Smooth muscle cell (in vitro differentiated cells): ENCODE data around the gene CARNS1. TPM values are rescaled to one million over a fixed set of nuclear protein-coding genes. Genes with fewer than 3 reads are reported as not detected.

ENCODE experiments used
- DNase-seq: peaks from one replicate; lab custom pipeline; 2025; ENCODE audit not compliant: unreplicated experiment; lab: John Stamatoyannopoulos, UW
- H2AFZ ChIP-seq: fragments of 200-600 bp; sonication (generic); 2 replicates; pipeline ENCODE4 v1.6.0; 2016; ENCODE audit warnings: antibody characterized with exemption, low read depth, mild to moderate bottlenecking
- H3F3A ChIP-seq: fragments of 200-600 bp; sonication (generic); 2 replicates; pipeline ENCODE4 v1.6.0; 2017; ENCODE audit warnings: antibody characterized with exemption, low read depth
- H3K27ac ChIP-seq: fragments of 200-600 bp; sonication (generic); 2 replicates; pipeline ENCODE4 v1.5.1; 2016; ENCODE audit warnings: low read depth, mild to moderate bottlenecking
- H3K27me3 ChIP-seq: fragments of 200-600 bp; sonication (generic); 2 replicates; pipeline ENCODE4 v1.6.1; 2016; ENCODE audit warnings: low read depth, mild to moderate bottlenecking
- H3K36me3 ChIP-seq: fragments of 200-600 bp; sonication (generic); 2 replicates; pipeline ENCODE4 v1.5.1; 2016; ENCODE audit warnings: low read depth
- H3K4me1 ChIP-seq: fragments of 200-600 bp; sonication (generic); 2 replicates; pipeline ENCODE4 v1.5.1; 2016; ENCODE audit warnings: low read depth
- H3K4me2 ChIP-seq: fragments of 200-600 bp; sonication (generic); 2 replicates; pipeline ENCODE4 v1.6.0; 2016; ENCODE audit warnings: mild to moderate bottlenecking
- H3K4me3 ChIP-seq: fragments of 200-600 bp; sonication (generic); 2 replicates; pipeline ENCODE4 v1.5.1; 2016; ENCODE audit warnings: mild to moderate bottlenecking
- H3K79me2 ChIP-seq: fragments of 200-600 bp; sonication (generic); 2 replicates; pipeline ENCODE4 v1.6.0; 2016; ENCODE audit warnings: low read depth, mild to moderate bottlenecking
- H3K9ac ChIP-seq: fragments of 200-600 bp; sonication (generic); 2 replicates; pipeline ENCODE4 v1.6.0; 2016; ENCODE audit warnings: low read depth
- H3K9me3 ChIP-seq: fragments of 200-600 bp; sonication (generic); replicated peaks from 2 replicates; pipeline ENCODE4 v1.5.1; 2016; ENCODE audit warnings: low read depth
- H4K20me1 ChIP-seq: fragments of 200-600 bp; sonication (generic); 2 replicates; pipeline ENCODE4 v1.6.0; 2016; ENCODE audit warnings: low read depth
- WGBS: methylation state at CpG from one replicate; pipeline ENCODE4 v1.1.7; 2016; ENCODE audit warnings: low lambda C conversion rate; 5-methylcytosine and 5-hydroxymethylcytosine counted together
- polyA plus RNA-seq: library from polyadenylated mRNA; unstranded; fragments of >200 nt; fragmentation: Nextera tagmentation; extraction: Ambion mirVana; gene quantifications from 2 replicates; pipeline ENCODE4 v1.2.1, GENCODE V29; 2016
- total RNA-seq: library from RNA; depleted of rRNA; stranded (reverse); fragments of >200 nt; gene quantifications from 2 replicates; pipeline ENCODE4 v1.2.3, GENCODE V29; 2014
- TF ChIP-seq, protein P1 (sequence below): fragments of 200-600 bp; sonication (generic); IDR thresholded peaks from 2 replicates; pipeline ENCODE4 v1.5.1; 2017; ENCODE audit warnings: borderline replicate concordance, mild to moderate bottlenecking, antibody characterized with exemption; ENCODE audit not compliant: insufficient read depth, poor library complexity, severe bottlenecking

Gene CARNS1
- total and polyA plus RNA-seq, 2 experiments from 2014 or later = 0.36 to 1.7 TPM

DNA sequence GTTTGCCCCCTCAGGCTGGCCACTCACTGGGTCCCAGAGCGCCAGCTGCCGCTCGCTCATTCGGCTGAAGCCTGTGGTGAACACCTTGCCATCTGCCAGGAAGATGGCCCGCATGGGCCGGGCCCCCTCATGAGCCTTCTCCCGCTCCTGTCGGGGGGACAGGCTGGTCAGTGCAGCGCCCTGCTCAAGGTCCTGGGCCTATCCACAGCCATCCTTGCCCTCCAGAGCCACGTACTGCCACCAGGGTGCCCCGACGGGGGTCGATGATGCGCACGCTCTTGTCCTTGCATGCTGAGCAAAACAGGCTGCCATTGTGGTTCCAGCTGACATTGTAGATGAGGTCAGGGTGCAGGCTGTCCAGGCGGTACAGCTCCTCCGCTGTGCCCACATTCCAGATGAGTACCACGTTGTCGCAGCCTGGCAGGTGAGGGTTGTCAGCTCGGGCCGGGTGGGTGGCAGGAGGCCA is 25.7 kb downstream of the CARNS1 start:
- H3K9ac ChIP-seq = no peak overlapping the region
- peaks cover 5% of the 10 kb centered on the region for H3K79me2 ChIP-seq
- no peaks in the 10 kb centered on the region for H3K9me3 ChIP-seq
- no peaks in the 10 kb centered on the region for H3K36me3 ChIP-seq
- H3K4me3 ChIP-seq = no peak overlapping the region
- H3K4me1 ChIP-seq = no peaks in the 10 kb centered on the region
- TF ChIP-seq, protein P1, sequence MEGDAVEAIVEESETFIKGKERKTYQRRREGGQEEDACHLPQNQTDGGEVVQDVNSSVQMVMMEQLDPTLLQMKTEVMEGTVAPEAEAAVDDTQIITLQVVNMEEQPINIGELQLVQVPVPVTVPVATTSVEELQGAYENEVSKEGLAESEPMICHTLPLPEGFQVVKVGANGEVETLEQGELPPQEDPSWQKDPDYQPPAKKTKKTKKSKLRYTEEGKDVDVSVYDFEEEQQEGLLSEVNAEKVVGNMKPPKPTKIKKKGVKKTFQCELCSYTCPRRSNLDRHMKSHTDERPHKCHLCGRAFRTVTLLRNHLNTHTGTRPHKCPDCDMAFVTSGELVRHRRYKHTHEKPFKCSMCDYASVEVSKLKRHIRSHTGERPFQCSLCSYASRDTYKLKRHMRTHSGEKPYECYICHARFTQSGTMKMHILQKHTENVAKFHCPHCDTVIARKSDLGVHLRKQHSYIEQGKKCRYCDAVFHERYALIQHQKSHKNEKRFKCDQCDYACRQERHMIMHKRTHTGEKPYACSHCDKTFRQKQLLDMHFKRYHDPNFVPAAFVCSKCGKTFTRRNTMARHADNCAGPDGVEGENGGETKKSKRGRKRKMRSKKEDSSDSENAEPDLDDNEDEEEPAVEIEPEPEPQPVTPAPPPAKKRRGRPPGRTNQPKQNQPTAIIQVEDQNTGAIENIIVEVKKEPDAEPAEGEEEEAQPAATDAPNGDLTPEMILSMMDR = no peak
- H3K4me2 ChIP-seq = no peak overlapping the region
- H3K27me3 ChIP-seq = no peaks in the 10 kb centered on the region
- H3K27ac ChIP-seq = no peak overlapping the region
- DNase-seq = no peak
- no peak overlapping the region for H2AFZ ChIP-seq
- H4K20me1 ChIP-seq = no peaks in the 10 kb centered on the region
- no peaks in the 10 kb centered on the region for H3F3A ChIP-seq
- 97% methylated on average over 21 of the region's 21 CpGs for WGBS

DNA sequence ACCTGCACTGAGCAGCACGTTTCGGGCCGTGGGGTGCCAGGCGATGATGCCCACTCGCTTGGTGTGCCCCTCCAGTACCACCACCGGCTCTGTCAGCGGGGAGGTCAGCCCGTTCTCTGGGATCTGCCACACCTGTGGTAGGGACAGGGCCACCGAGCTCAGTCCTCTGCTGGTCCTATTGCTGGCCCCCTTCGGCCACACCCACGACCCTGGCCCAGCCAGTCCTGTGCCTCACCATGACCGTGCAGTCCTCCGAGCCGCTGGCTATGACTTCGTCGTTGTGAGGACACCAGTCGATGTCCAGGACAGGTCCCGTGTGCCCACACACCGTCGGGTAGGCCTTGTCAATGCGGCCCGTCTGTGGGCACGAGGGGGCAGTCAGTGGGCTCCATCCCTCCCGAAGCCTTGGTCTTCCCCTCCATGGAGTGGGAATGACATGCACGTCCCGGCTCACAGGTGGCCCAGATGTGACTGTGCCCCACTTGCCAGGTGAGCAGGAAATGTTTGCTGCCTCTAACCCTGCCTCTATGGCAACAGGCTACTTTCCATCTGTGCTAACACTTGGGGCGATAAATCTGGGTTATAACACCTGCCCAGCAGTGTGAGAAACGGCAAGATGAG is 26.4 kb downstream of the CARNS1 start:
- Histone ChIP-seq H3K9ac (no peak overlapping the region), H3K79me2 (peaks cover 5% of the 10 kb centered on the region), H3K4me3 (no peak overlapping the region), H3K36me3 (no peaks in the 10 kb centered on the region), H3K4me2 (no peak overlapping the region), H4K20me1 (no peaks in the 10 kb centered on the region), H3K9me3 (no peaks in the 10 kb centered on the region), H2AFZ (no peak overlapping the region), H3F3A (no peaks in the 10 kb centered on the region), H3K27me3 (no peaks in the 10 kb centered on the region), H3K27ac (no peak overlapping the region), H3K4me1 (no peaks in the 10 kb centered on the region)
- TF ChIP-seq, protein P1 = no peak
- WGBS = 95% methylated on average over 28 of the region's 28 CpGs
- DNase-seq = no peak

DNA sequence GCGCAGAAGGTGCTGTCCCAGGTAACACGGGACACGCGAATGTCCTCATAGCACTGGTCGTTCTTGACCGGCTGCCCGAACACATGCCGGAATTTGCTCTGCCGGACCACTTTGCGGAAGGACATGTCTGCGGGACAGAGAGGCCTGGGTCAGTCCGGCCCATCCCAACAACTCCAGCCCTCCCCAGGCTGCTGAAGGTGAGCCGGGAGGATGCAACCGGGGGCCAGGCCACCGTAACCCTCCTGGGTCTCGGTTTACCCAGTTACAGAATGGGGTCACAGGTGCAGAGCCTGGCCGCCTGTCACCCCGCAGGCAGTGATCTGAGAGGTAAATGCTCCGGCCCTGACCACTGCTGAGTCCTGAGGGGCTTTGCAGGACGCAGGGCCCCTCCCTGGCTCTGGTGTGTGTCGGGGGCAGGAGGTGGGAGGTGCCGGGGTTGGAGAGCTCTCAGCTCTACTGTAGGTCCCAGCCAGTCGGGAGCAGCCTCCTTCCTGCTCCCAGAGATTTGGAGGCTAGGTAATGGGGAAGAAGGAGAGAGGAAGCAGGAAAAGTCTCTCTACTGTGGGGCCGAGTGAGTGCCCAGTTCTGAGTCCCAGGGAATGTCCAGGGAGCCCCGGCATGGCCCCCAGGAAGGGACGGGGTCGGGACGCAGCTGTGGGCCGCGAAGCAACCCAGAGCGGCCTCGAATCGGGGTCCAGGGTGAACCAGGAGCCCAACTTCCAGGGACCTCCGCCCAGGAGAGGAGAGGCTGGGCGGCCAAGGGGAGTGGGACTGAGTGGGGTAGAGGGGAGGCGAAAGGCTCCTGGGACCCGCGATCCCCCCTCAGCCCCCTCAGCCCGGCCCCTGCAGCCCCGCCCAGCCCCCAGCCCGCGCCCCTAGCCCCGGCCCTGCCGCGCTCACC is 27.3 kb downstream of the CARNS1 start:
- peak overlapping the region; percentile 76 for H3K4me3 ChIP-seq
- H4K20me1 ChIP-seq = no peaks in the 10 kb centered on the region
- peaks cover 5% of the 10 kb centered on the region for H3K79me2 ChIP-seq
- TF ChIP-seq, protein P1 = no peak
- 54% methylated on average over 31 of the region's 45 CpGs for WGBS
- H3K36me3 ChIP-seq = no peaks in the 10 kb centered on the region
- H3F3A ChIP-seq = no peaks in the 10 kb centered on the region
- H2AFZ ChIP-seq = no peak overlapping the region
- H3K27me3 ChIP-seq = no peaks in the 10 kb centered on the region
- peak overlapping the region; percentile 100 for H3K4me2 ChIP-seq
- no peaks in the 10 kb centered on the region for H3K4me1 ChIP-seq
- peak overlapping the region; percentile 66 for H3K27ac ChIP-seq
- no peak for DNase-seq
- H3K9ac ChIP-seq = peak overlapping the region; percentile 93
- no peaks in the 10 kb centered on the region for H3K9me3 ChIP-seq
